Epithelial cell of umbilical artery (primary cell): Measurements from ENCODE around the gene ARHGEF12. TPM values are rescaled to one million over a fixed set of nuclear protein-coding genes. Genes with fewer than 3 reads are reported as not detected.

Experiments
- total RNA-seq: library from RNA; depleted of rRNA; stranded (reverse); fragments of >200 nt; gene quantifications from 2 replicates; pipeline ENCODE4 v1.2.3, GENCODE V29; 2014

The ARHGEF12 gene
- 93.2 and 116 TPM in 2 replicates for total RNA-seq

GRCh38 chr11:120335908-120336640 lies at the start of gene ARHGEF12:
ARHGEF12 (plus strand) TSS chr11:120336413; CDS start chr11:120337244, 831 bp downstream.

GRCh38 chr11:120324932-120325810 lies 11.0 kb upstream of the ARHGEF12 start, which contains the start of gene TLCD5:
TLCD5 (plus strand) TSS chr11:120325299; CDS start chr11:120327442, 2,143 bp downstream.

GRCh38 chr11:120511116-120511819 lies 175.1 kb downstream of the ARHGEF12 start, which contains the start of gene GRIK4:
GRIK4 (plus strand) TSS chr11:120511748; CDS start chr11:120660319, 148,571 bp downstream.

Other genes with a start within 250 kb of the ARHGEF12 start
- not detected in 2 replicates for gene TRIM29, start 198.3 kb upstream of the ARHGEF12 start, total RNA-seq
- 10.4 and 15.2 TPM in 2 replicates for gene OAF, start 125.4 kb upstream of the ARHGEF12 start, total RNA-seq
- gene POU2F3, start 96.3 kb upstream of the ARHGEF12 start, total RNA-seq: not detected in 2 replicates
- 5.5 and 9.3 TPM in 2 replicates for gene TLCD5, start 11.1 kb upstream of the ARHGEF12 start, total RNA-seq
- gene GRIK4, start 175.3 kb downstream of the ARHGEF12 start, total RNA-seq: 0.32 TPM in 1 of 2 replicates, not detected in the other